HG03039 (cell line): ENCODE measurements around the gene AHR.
"Not testable (repeated sequence)": the region's sequence is repeated elsewhere in the genome, so short reads cannot be mapped to it uniquely, and the experiment has no call there.

Experiments
- ATAC-seq: cut with Tn5 transposase; IDR thresholded peaks from one replicate; pipeline ENCODE4 v1.9.1; 2021; ENCODE audit warnings: mild to moderate bottlenecking, moderate library complexity; ENCODE audit not compliant: unreplicated experiment

The AHR gene

DNA sequence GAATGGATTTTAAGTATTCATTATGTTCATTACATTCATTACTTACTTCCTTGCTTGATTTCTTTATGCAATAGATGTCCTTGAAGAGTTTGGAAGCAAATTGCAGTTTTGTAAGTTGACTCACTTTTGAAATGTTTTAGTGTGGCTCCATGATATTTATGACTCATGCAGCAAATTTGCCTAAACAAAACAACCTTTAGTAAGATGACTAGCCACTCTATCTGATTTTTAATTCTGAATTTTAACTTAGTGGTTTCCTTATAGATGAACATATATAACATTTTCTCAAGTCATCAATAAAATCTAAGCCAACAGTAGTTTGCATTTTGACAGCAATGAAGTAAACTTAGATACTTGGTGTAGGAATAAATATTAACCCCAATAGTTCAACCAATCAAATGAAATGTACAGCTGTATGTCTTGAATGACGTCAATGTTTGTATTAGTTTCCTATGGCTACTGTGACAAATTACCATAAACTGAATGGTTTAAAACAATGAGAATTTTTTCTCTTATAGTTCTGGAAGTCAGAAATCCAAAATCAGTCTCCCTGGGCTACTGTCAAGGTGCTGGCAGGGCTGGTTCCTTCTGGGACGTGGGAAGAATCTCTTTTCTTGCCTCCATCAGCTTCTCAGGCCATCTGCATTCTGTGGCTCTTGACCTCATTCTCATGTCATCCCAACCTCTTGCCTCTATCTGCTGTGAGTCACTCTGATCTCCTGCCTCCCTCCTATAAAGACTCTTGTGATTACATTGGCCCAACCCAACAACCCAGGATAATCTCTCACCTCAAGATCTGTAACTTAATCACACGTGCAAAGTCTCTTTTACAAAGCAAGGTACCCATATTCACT, 73.4 kb downstream of the AHR start:
- ATAC-seq = no peak

DNA sequence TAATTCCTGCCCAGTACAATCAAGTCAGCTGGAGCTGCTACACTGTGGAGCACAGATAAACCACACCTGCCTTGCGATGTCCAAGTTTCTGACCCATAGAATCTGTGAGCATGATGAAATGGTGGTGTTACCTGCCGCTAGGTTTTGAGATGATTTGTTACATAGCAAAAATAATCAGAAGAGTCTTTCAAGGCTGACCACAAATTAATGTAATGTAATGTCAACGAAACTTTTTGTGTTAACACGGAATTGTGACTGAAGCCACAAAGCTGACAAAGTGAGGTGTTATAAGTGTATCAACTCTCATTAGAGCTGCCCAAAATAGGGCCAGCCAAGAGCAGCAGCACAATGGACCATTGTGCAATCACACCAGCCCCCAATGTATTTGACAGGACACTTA, 75.7 kb downstream of the AHR start:
- ATAC-seq = no peak

DNA sequence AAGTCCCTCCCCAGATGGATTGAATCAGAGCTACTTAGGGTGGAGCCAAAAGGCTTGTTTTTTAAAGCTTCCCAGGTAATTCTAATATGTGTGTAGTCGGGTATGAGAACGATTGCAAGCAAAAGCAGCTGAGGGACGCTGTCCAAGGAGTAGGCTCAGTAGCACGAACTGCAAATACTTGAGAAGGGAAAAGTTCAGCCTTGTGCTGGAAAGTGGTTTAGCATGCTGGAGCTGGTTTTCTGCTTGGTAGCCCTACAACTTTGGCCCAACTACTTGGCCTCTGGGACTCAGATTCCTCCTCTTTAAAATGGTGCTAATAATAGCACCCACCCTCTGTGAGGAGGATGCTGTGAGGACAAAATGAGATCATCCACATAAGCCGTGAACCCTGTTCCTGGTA, 76.2 kb downstream of the AHR start:
- ATAC-seq = no peak

DNA sequence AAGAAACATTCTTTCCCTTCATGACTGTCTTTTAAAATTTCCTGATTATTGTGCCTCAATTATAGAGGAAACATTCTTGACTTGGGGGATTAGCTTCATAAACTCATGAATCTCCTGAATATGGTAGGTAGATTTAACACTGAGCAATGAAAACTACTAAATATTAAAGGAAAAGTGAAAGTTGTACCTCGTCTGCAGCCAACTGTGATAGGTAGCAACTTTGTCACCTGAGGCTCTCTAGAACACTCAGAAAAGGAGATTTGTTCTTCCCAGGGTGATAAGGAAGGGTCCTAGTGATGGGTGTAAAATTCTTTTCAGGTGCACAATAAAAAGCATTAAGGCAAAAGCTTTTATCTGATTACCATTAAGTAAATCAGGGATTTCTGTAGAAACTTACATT, 78.1 kb downstream of the AHR start:
- no peak for ATAC-seq

DNA sequence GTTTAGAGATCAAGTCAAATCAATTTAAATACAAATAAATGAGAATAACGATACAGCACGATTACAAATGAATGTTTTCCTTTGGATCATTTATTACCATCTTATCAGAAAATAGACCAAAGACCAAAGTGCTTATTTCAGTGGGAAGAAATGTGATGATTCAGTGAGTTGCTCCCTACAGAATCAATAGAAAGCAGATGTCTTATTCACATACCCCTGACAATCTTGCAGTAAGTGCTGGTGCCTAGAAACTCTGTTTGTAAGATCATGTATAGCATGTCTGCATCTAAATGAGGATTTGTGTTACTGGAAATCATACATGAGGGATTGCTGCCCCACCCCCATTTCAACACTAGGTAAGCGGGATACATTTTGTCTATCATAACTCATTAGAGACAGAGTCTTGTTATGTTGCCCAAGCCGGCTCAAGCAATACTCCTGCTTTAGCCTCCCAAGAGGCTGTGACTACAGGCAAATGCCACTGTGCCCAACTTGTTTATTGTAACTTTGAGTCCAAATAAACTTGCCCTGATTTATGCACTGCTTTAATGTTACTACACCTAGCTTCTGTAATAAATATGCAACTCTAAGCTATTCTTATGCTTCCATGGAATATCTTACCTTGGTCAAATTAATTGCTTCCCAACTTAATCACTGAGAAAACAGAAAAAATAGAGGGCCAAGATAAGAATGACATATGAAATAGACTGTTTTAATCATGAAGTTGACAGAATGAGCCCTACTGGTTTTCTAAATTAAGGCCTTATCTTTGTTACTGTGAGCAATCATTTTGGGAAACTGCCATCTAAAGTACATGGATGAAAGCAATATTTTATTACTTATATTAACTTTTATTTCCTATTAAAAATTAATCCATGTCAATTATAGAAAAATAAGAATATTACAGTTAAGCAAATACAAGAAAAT, 82.5 kb downstream of the AHR start:
- ATAC-seq = no peak

DNA sequence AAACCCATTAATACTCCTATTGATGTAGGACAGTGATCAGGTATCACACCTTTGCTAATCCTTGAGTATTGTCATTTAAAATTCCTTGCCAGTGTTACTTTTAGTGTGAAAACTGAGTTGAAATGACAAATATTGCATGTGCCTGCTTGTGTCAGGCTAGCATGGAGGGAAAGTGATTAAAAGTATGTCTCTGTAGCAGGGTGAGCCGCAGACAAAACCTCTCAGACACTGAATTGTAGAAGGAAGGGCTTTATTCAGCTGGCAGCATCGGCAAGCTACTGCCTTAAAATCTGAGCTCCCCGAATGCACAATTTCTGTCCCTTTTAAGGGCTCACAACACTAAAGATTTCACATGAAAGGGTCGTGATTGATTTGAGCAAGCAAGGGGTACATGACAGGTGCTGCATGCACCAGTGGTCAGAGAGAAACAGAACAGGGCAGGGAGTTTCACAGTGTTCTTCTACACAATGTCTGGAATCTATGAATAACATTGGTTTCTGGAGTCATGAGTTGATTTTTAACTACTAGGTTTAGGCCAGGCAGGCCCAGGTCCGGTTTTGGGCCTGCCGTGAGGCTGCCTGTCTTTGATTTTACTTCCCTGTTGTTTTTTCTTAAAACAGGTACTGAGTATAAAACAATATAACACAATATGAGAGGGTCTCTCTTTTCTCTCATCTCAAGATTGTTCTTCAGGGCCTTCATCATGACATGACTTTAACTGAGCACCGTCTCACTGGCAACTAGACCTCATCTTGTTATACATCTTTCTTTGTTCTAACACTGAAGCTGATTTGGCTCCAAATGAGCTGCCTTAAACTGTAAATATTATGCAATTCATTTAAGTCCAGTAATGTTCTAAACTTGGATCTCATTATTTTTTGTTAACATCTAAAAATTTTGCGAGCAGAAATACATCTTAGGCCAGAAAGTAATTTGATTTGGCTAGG, 84.2 kb downstream of the AHR start:
- ATAC-seq = not testable (repeated sequence)

DNA sequence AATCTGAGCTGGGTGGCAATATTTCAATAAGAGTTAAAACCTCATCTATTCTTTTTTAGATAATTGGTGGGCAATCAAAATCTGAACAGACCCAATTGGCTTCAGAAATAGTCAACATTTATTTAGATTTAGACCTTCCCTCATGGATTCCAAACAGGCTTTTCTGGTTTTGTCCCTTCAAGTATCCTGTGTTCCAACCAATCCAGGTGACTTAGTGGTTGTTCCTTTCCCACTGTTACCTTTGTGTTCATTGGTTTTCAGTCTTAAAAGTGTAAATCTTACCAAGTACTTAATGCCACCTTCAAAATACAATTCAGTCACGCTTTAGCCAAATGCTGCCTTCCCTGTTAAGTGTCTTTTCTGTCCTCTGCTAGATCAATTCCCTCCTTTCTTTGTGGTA, 85.9 kb downstream of the AHR start:
- no peak for ATAC-seq

DNA sequence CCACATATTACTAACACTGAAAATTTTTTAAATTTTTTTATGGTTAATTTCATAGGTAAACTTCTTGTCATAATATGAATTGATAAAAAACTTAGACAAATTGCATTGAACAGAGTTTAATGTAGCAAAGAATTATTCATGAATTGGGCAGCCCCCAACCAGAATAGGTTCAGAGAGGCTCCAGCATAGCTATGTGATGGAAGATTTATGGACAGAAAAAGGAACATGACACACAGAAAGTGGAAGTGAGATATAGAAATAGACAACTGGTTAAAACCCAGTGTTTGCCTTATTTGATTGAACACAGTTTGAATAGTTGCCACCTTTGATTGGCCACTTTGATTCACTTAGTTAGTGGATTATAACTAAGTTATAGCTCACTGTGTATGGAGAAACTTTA, 87.2 kb downstream of the AHR start:
- no peak for ATAC-seq

DNA sequence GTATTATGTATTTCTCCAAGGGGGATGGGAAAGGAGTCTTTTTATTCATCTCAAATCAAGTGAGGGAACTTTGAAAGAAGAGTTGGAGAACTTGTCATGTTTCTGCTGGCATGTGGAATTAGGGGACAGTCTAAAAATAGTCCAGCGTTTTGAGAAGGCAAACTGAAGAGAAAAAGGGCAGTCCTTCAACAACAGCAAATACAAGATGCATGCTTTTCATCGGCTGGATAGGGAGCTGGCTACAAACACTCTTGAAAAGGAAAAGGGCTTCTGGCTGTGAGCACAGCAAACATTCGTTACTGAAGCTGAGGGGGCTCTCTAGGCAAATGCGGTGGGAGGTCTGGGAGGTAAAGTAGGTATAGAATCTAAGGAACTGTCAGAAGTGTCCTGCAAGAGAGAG, 91.9 kb downstream of the AHR start:
- no peak for ATAC-seq

DNA sequence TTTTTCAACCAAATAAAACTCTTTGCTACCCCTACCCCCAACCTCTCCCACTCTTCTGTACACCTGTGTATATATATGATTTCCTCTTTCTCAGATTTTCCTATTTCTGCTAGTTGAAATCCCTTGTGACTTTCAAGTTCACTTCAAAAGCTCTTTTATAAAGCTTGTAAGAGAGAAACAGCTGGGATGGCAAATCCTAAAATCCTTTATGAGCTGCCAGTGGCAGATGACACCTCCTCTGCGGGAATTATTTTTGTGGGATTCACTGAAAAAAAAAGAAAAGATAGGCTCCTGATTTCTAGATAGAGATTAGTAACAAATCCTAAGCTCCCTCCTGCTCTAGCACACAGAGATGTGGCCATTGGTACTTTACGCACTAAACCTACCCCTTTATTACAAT, 92.9 kb downstream of the AHR start:
- ATAC-seq = no peak

DNA sequence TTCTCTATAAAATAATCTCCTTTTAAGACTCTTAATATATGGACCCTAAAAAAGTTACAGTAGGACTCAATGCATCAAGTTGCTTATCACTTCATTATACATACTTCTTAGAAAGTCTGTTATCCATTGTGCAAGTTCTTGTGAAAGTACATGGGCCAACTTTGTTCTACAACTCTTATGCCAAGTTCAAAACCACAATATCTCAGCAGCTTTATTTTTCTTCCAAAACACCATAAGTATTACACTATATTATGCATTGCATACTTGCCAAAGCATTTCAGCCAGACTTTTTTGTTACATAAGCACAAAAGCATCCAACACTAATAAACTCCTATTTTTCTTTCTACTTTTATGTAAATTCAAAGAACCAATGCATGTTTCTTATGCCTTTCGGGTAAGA, 94.4 kb downstream of the AHR start:
- ATAC-seq = no peak

DNA sequence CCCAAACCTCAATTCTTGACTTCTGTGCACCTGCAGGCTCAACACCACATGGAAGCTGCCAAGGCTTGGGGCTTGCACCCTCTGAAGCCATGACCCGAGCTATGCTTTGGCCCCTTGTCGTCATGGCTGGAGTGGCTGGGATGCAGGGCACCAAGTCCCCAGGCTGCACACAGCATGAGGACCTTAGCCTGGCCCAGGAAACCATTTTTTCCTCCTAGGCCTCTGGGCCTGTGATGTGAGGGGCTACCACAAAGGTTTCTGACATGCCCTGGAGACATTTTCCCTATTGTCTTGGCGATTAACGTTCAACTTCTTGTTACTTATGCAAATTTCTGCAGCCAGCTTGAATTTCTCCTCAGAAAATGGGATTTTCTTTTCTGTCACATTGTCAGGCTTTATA, 96.1 kb downstream of the AHR start:
- not testable (repeated sequence) for ATAC-seq
